HL-60/S4 treated with phorbol 12-myristate 13-acetate at 8.2 ng/mL for 4 days and 3 days (cell line): Measurements from ENCODE around the gene FOXK2.
"Not testable (repeated sequence)": the region's sequence is repeated elsewhere in the genome, so short reads cannot be mapped to it uniquely, and the experiment has no call there.

ENCODE experiments used
- in situ Hi-C: fragments of 300-500 bp; cut with MboI; formaldehyde crosslinking; loops from 2 replicates; pipeline ENCODE4 v1.15.0; 2022; ENCODE audit warnings: low sequenced_read_pairs

Gene FOXK2

DNA sequence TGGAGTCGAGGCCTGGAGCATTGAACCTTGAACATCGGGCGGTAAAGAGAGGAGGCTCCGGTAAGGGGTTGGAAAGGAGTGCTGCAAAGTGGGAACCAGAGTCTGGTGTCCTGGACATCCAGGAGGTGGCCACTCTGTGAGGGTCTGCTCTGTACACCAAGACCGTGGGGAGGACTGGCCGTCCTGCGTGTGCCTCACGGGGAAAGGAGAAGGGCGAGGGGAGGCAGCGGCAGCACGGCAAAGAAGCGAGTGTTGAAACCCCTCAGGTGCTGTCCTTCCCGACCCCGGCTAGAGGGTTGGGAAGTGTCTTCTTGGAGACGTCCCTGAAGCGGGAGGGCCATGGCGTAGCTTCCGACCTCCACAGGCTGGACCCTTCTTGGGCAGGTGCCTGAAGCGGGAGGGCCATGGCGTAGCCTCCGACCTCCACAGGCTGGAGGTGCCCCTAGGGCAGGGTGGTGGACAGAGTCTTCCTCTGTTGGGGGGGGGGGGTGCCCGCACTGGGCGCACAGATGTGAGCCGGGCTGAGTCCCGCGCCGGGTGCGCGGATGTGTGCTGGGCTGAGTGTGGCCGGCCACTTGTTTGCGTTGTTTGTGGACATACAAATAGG, 42.0 kb downstream of the FOXK2 start:
- in situ Hi-C loops, result no loop called here

DNA sequence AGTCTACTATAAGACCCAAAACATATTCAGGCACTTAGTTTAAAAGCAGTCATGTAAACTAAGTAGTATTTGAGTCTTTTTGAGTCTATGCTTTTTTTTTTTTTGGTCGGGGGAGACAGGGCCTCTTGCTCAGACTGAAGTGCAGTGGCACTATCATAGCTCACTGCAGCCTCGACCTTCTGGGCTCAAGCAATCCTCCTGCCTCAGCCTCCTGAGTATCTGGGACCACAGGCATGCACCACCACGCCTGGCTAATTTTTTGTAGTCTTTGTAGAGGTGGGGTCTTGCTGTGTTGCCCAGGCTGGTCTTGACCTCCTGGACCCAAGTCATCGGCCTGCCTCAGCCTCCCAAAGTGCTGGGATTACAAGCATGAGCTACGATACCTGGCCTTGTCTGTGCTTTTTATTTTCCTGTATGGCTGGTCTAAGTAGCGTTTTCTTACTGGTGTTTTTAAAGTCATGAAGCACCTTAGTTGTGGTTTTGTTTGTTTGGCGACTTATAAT, 43.2 kb downstream of the FOXK2 start:
- in situ Hi-C loops, result not testable (repeated sequence)

DNA sequence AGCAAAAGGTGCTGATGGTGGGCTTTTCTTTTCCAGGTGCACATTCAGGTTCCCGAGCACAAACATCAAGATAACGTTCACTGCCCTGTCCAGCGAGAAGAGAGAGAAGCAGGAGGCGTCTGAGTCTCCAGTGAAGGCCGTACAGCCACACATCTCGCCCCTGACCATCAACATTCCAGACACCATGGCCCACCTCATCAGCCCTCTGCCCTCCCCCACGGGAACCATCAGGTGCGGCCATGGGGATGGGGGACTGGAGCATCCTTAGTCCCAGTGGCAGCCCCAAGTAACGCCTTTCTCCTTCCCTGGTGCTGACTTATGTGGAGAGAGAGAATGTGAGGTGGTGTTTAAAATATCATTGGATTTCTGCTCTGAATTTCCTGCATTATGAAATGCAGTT, 43.8 kb downstream of the FOXK2 start:
- in situ Hi-C loops, result no loop called here

DNA sequence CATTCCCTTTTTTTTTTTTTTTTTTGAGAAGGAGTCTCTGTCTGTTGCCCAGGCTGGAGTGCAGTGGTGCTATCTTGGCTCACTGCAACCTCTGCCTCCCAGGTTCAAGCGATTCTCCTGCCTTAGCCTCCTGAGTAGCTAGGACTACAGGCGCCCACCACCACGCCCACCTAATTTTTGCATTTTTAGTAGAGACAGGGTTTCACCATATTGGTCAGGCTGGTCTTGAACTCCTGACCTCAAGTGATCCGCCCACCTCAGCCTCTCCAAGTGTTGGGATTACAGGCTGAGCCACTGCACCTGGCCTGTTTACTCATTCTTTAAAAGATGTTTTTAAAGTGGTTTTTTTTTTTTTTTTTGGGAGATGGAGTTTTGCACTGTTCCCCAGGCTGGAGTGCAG, 44.2 kb downstream of the FOXK2 start:
- in situ Hi-C loops, result not testable (repeated sequence)

GRCh38 chr17:82564241-82564640, 44.7 kb downstream of the FOXK2 start:
- in situ Hi-C loops, result no loop called here

- in situ Hi-C loops, result no loop called here
Measured at GRCh38 chr17:82565551-82565950, 46.0 kb downstream of the FOXK2 start.

GRCh38 chr17:82566129-82566960, 46.8 kb downstream of the FOXK2 start:
- in situ Hi-C loops, result no loop called here

GRCh38 chr17:82567286-82567685, 47.8 kb downstream of the FOXK2 start:
- in situ Hi-C loops, result no loop called here

DNA sequence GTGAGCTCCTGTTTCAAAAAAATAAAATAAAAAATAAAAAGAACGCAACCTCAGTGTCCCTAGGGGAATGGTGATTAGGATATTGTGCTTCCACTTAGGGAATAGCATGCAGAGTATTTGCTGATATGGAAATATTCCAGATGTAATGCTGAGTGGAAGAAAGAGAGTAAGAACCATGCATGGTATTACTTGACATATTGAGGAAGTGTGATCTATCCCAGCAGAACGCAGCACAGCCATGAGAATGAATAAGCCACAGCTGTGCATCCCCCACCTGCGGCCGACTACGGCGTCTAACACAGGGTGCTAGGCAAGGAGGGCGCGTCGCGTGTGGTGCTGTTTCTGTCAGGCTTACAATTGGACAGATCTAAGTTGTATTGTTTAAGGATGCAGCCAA, 49.5 kb downstream of the FOXK2 start:
- in situ Hi-C loops, result no loop called here

DNA sequence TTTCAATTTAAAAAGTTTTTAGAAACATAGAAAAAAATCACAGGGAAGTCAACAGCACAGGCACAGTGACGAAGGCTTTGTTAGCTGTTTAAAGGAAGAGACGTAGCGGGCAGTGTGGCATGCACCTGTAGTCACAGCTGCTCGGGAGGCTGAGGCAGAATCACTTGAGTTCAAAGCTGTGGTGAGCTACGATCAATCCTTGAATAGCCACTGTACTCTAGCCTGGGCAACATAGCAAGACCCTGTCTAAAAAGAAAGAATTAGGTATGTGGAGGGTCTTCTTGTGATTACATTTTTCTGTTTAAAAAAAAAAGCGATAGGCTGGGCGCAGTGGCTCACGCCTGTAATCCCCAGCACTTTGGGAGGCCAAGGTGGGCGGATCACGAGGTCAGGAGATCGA, 50.1 kb downstream of the FOXK2 start:
- in situ Hi-C loops, result no loop called here

DNA sequence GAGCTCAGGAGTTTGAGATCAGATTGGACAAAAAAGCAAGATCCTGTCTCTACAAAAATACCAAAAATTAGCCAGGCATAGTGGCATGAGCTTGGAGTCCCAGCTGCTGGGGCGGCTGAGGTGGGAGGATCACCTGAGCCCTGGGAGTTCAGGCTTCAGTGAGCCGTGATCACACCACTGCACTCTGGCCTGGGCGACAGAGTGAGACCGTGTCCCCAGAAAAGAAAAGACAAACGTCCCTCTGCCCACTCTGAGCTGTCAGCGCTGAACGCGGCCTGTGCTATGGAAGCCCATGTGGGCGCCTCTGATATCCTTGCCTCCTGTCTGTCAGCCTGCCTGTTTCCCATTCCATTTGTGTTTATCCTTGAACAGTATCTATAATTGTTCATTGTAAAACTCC, 50.7 kb downstream of the FOXK2 start:
- in situ Hi-C loops, result no loop called here

- in situ Hi-C loops, result no loop called here
Measured at GRCh38 chr17:82571855-82572254, 52.3 kb downstream of the FOXK2 start.

- in situ Hi-C loops, result no loop called here
Measured at GRCh38 chr17:82574041-82574440, 54.5 kb downstream of the FOXK2 start.

GRCh38 chr17:82575581-82576221, 56.2 kb downstream of the FOXK2 start:
- in situ Hi-C loops, result not testable (repeated sequence)

DNA sequence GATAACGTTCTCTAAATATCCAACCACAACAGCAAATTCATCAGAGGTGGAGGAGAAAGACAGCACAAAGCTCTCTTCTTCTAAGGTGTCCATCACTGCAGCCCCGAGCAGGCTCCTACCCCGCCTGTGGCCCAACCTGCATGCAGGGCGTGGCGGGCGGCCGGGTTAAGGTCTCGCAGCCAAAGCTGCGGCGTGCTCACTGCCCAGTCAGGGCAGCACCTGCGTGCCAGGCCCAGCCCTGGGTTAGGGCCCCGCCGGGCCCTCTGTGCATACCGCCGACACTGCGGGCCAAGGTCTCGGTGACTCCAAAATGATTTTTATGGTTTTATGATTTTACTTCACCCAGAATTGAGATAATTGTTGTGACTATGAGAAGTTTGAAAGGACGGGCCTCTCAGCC, 57.8 kb downstream of the FOXK2 start:
- in situ Hi-C loops, result no loop called here

DNA sequence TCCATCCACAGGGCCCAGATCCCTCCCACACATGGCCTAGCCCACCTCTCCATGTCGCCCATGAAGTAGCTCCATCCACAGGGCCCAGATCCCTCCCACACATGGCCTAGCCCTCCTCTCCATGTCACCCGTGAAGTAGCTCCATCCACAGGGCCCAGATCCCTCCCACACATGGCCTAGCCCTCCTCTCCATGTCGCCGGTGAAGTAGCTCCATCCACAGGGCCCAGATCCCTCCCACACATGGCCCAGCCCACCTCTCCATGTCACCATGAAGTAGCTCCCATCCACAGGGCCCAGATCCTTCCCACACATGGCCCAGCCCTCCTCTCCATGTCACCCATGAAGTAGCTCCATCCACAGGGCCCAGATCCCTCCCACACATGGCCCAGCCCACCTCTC, 60.4 kb downstream of the FOXK2 start:
- in situ Hi-C loops, result not testable (repeated sequence)

GRCh38 chr17:82582213-82582612, 62.7 kb downstream of the FOXK2 start:
- in situ Hi-C loops, result no loop called here

DNA sequence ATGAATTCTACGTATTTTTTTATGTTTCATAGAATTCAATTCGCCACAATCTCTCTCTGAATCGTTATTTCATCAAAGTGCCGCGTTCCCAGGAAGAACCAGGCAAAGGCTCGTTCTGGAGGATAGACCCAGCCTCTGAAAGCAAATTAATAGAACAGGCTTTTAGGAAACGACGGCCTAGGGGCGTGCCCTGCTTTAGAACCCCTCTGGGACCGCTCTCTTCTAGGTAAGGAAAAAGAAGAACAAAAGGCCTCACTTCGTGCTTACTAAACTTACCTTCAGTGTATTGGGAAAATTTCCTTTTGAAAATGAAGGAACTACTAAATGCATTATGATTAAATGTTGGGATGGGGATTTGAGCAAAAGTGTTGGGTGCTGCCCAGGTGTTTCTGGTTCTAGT, 63.2 kb downstream of the FOXK2 start:
- in situ Hi-C loops, result no loop called here

- in situ Hi-C loops, result no loop called here
Measured at GRCh38 chr17:82583720-82584234, 64.2 kb downstream of the FOXK2 start.

GRCh38 chr17:82585935-82586575, 66.5 kb downstream of the FOXK2 start:
- in situ Hi-C loops, result not testable (repeated sequence)

GRCh38 chr17:82586576-82587233, 67.2 kb downstream of the FOXK2 start:
- in situ Hi-C loops, result no loop called here
